Femur (tissue), 1 donor: ENCODE measurements around the gene EED.
A peak's percentile ranks its signal among the peaks of the same experiment; 100 is the strongest.

Experiments used
- DNase-seq: peaks from one replicate; pipeline ENCODE4 v3.0.0-alpha.2; 2017

EED gene, protein sequence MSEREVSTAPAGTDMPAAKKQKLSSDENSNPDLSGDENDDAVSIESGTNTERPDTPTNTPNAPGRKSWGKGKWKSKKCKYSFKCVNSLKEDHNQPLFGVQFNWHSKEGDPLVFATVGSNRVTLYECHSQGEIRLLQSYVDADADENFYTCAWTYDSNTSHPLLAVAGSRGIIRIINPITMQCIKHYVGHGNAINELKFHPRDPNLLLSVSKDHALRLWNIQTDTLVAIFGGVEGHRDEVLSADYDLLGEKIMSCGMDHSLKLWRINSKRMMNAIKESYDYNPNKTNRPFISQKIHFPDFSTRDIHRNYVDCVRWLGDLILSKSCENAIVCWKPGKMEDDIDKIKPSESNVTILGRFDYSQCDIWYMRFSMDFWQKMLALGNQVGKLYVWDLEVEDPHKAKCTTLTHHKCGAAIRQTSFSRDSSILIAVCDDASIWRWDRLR

DNA sequence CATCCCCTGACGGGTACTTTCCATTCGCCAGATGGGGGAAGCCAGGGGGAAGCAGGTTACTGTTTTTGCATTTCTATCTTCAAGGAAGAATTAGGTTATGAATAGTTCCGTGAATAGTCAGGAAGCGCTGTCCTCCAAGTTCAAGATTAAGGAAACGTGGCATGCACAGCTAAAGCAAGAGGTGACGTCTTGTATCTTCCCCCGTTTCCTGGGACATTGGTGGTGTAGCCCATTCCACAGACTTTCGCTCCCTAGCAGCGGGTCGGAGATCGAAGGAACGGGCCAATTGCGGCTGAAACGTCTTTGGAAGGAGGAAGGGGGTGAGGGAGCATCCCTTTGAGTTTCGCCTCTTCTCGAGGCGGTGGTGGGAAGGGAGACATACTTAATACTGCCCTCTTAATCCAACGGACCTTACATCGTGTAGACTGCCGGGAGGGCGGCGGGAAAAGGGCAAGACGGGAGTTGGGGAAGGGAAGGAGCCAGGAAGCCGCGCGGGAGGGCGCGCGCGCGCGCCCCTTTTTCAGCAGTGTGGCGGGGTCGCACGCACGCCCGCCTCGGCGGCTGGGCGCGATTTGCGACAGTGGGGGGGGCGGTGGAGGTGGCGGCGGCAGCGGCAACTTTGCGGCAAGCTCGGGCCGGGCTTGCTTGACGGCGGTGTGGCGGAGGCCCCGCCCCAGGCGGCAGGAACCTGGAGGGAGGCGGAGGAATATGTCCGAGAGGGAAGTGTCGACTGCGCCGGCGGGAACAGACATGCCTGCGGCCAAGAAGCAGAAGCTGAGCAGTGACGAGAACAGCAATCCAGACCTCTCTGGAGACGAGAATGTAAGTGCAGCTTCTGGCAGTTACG lies at the start of gene EED:
Gene EED (plus strand): TSS at position 232 of the 847 bp plus-strand sequence. CDS start 477 bp downstream, at position 709.
- DNase-seq, result peak; percentile 98

- DNase-seq, result no peak
Observed at GRCh38 chr11:86194998-86195397, 49.6 kb upstream of the EED start.

DNA sequence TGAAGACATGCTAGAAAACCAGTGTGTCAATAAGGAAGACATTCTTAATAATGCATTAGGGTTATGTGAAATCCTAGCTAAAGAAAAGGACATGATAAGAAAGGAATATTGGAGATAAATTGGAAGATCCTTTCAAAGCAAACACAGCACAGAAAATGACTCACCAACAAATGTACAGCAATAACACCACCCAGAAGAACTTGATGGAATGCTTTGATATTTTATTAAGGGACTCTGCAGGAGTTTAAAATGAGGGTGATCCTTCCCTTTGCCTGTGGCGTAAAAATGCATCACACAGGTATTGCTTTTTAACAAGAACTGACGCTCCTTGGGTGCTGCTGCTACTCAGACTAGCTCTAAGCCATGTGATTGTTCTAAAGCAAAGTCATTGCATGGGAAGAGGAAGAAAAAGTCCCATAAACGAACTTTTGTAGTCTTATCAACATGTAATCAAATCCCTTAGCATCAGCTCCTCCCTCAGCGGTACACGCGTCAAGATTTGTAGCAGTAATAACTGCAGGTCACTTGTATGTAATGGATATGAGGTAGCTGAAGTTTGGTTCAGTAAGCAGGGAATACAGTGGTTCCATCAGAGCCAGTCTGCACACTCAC lies 48.4 kb upstream of the EED start:
- DNase-seq, result no peak

GRCh38 chr11:86196913-86197312 lies 47.6 kb upstream of the EED start:
- DNase-seq, result no peak

DNA sequence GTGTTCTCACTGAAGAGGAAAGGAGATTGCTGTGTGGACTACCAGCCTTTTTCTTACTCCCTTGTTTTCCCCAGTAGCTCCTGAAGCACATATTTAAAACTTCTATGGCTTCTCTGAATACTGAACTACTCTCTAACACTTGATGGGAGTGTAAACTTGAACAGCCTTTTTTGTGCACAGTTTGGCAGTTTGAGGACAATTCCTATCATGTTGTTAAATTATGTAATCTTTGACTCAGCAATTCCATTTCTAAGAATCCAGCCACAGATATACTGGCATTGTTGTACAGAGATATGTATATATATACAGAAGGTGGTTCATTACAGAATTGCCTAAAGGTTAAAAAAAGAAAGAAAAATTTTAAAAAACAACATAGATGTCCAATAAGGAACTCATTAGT lies 47.1 kb upstream of the EED start:
- no peak for DNase-seq

DNA sequence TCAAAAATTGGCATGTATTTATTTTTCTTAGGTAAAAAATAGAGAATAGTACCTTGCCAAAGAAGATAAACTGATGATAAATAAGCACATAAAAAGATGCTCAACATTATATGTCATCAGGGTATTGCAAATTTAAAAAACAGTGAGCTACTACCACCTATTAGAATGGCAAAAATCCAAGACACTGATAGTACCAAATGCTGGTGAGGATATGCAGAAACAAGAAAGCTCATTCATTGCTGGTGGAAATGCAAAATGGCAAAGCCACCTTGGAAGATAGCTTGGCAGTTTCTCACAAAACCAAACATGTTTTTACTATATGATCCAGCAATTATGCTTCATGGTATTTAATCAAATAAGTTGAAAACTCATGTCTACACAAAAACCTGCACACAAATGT lies 46.4 kb upstream of the EED start:
- DNase-seq, result no peak

GRCh38 chr11:86199354-86199753 lies 45.2 kb upstream of the EED start:
- DNase-seq, result no peak

DNA sequence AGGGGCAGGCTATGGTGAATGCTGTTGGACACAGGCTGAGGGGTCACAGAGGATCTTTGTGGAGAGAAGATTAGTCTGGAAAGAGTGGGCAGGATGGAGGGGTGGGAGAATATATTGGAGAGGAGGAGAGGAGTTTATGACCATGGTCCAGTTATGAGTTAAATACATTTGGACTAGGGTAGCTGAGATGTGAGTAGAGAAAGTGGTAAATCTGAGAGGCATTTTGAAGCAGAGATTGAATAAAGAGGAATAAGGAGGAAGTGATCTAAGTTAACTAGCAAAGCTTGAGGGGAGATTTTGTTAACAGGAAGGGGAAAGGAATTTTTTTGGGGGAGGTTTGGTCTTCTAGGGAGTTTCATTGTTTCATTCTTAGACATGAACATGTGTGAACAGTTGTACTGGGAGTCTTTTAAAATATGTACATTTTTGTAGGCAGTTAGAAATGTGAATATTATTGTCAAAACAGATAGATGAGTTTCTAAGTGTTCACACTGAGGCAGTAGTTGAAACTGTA lies 43.1 kb upstream of the EED start:
- no peak for DNase-seq

DNA sequence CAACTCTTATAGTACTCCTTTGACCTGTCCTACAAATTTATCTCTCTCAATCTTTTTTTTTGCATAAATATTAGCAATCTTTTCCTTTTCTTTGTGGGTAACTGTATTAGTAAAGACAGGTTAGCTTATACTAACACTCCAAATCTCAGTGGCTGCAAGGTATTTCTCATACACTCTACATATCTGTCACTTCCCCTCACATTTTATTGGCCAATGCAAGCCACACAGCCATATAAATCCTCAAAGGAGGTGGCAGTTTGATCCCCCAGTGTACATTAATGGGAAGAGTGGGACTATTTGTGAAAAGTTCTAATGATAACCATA lies 42.6 kb upstream of the EED start:
- no peak for DNase-seq

DNA sequence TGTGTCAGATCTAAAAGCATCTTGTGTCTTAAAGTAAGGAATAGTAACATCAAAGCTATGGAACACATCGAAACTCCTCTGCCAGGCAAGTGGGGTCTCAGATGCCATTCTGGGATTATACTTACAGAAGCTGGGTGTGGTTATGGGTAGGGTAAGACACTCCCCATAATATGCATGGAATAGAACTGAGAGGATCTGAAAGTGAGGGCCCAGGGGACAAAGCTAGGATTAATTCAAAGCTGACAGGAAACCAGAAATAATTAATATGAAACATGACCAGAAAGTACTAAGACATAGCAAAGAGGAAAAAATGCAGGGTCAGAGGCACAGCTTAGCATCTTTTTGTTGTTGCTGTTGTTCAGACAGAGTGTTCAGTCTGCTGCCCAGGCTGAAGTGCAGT lies 40.2 kb upstream of the EED start:
- no peak for DNase-seq

GRCh38 chr11:86205421-86206336 lies 38.9 kb upstream of the EED start:
- no peak for DNase-seq

- no peak for DNase-seq
Observed at GRCh38 chr11:86206337-86206695, 38.2 kb upstream of the EED start.

GRCh38 chr11:86207413-86207812 lies 37.1 kb upstream of the EED start:
- DNase-seq, result no peak

DNA sequence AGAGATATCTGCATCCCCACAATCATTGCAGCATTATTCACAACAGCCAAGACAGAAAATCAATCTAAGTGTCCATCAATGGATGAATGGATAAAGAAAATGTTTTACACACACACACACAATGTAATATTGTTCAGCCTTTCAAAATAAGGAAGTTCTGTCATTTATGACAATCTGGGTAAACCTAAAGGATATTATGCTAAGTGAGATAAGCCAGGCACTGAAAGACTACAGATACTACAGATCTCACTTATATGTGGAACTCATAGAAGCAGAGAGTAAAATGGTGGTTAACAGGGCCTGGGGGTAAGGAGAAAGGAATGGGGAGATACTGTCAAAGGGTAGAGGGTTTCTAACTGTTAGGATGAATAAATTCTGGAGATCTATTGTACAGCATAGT lies 36.0 kb upstream of the EED start:
- DNase-seq, result no peak

GRCh38 chr11:86209806-86210657 lies 34.5 kb upstream of the EED start:
- DNase-seq, result no peak

- no peak for DNase-seq
Observed at GRCh38 chr11:86210898-86211297, 33.7 kb upstream of the EED start.

DNA sequence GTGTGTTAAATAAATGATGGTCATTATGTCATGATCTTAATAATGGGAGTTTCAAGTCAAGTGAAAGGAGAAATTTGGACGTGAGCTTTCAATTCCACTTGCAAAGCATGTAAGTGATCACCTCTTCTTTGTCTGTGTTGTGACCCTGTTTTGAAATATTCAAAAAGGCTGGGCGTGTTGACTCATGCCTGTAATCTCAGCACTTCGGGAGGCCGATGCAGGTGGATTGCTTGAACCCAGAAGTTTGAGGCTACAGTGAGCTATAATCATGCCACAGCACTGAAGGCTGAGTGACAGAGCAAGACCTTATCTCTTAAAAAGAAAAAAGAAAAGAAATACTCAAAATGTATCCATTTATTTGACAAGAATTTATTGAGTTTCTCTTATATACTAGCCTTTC lies 32.9 kb upstream of the EED start:
- no peak for DNase-seq

GRCh38 chr11:86212019-86212611 lies 32.4 kb upstream of the EED start:
- no peak for DNase-seq

DNA sequence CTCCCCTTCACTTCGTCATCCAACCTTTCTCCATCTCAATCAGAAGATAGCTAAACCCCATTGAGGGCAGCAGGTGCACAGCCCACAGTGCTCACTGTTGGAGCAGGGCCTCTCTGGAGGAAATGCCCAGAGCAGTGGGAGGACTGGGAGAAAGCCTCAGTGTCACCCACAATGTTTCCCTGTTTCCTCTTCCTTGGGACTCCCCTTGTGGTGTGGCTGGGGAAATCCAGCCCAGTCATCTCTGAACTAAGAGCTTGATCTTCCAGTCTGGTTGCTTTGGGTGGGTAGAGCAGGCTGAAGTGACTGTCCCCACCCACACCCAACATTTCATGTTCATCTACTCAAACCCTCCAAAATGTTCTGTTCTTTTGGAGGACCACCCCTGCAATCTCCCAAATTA lies 29.8 kb upstream of the EED start:
- DNase-seq, result no peak

DNA sequence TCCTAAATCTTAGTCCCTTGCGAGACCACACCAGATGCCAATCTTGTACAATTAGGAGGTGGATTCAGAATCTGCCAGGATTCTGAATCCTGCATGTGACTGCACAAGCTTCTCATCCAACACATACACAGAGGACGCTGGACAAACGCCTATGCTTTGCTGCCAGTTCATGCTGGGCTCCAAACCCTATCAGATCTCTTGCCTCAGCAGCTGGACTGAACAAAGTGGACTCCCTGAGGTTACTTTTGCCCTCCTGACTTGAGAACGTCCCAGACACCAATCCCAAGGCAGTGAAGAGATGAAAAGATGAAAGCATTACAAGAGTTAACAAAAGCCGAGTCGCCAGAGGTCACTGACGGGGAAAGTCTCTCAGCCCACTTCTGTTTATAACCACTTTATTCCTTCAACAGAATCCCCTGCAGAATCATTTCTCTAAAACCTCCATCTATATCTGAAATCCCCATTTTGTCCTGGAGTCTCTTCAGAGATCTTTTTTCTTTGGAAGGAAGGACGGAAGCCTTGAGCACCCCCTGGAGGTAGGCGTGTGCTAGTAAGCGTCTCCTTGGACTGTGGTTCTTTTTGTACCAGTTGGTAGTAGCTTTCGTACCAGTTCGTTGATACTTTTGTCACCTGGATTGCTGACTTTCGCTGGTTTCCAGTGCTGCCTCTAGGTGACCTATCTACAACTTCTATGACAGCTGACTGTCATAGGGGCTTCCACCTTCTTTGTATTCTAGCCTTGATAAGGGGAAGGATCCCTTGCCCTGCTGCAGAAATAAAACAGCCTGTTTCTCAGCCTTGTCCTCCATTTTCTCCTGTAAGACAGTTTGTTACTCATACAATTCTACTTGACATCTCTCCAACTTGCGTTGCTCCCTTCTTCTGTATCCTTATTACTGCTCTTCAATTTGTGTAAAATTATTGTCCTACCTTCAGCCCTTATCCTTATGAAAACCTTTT lies 26.1 kb upstream of the EED start:
- DNase-seq, result peak; percentile 74
